ENCODE results near the gene GTF3C5. TPM values are rescaled to one million over a fixed set of nuclear protein-coding genes. Genes with fewer than 3 reads are reported as not detected.

GTF3C5 gene
- polyA plus RNA-seq, 1 of the 3 experiments (the other 2 are of a cell fraction): 57.3 TPM

DNA sequence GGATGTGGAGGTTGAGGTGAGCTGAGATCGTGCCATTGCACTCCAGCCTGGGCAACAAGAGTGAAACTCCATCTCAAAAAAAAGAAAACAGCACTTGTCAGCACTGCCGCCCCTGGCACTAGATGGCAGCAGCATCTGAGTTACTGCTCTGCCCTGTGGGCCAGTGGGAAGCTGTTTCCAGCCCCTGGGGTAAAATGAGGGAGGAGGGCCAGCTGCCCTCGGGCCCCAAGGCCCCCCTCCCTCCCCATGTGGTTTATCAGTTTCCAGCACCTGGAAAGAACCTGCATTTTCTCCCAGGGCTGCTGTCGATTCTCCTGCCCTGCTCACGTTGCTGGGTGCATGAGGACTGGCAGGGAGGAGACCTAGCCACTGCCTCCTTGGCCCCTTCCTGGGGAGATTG, 17.8 kb downstream of the GTF3C5 start:
- no peak overlapping the region for H3K27ac ChIP-seq (ENCODE audit: low read depth in 2 of 2, low read length in 1 of 2)
- CTCF ChIA-PET: interaction anchor here (0.6 to 2.3 kb wide), 6 partner anchors 15 to 100 kb away, joined by 3 to 12 read pairs (median 3); no protein-coding TSS in a partner anchor
- peak; percentile 58 for DNase-seq
- H3K9ac ChIP-seq: no peak overlapping the region
- H4K20me1 ChIP-seq (ENCODE audit: insufficient read depth): no peaks in the 10 kb centered on the region
- H3F3A ChIP-seq (replicated peaks; ENCODE audit: insufficient read depth): no peaks in the 10 kb centered on the region
- H3K9me2 ChIP-seq: no peaks in the 10 kb centered on the region
- 63% methylated on average over 2 of the region's 5 CpGs for WGBS (ENCODE audit: low lambda C conversion rate)
- no peak overlapping the region for H3K4me3 ChIP-seq (ENCODE audit: low read depth in 2 of 2, low read length in 1 of 2)
- H2AFZ ChIP-seq (ENCODE audit: low read depth): no peak overlapping the region
- H3K4me2 ChIP-seq: no peak overlapping the region
- no peaks in the 10 kb centered on the region for H3K27me3 ChIP-seq (ENCODE audit: insufficient read depth)
- H3K9me3 ChIP-seq: no peaks in the 10 kb centered on the region
- H3K79me2 ChIP-seq (ENCODE audit: insufficient read depth): no peaks in the 10 kb centered on the region
- H3K4me1 ChIP-seq (ENCODE audit: control insufficient read depth in 1 of 2, insufficient read depth in 2 of 2, low read depth in 1 of 2, low read length in 1 of 2): no peaks in the 10 kb centered on the region
- H3K36me3 ChIP-seq (replicated peaks in 1 of 2; ENCODE audit: control insufficient read depth in 1 of 2, insufficient read depth in 2 of 2, low read length in 1 of 2): peaks cover 13 to 56% of the 10 kb centered on the region in 2 experiments
- POLR2A ChIA-PET: interaction anchor here (1.1 kb wide), 1 partner anchor 65 kb away, joined by 3 read pairs; no protein-coding TSS in a partner anchor
- TF ChIP-seq, protein P1, sequence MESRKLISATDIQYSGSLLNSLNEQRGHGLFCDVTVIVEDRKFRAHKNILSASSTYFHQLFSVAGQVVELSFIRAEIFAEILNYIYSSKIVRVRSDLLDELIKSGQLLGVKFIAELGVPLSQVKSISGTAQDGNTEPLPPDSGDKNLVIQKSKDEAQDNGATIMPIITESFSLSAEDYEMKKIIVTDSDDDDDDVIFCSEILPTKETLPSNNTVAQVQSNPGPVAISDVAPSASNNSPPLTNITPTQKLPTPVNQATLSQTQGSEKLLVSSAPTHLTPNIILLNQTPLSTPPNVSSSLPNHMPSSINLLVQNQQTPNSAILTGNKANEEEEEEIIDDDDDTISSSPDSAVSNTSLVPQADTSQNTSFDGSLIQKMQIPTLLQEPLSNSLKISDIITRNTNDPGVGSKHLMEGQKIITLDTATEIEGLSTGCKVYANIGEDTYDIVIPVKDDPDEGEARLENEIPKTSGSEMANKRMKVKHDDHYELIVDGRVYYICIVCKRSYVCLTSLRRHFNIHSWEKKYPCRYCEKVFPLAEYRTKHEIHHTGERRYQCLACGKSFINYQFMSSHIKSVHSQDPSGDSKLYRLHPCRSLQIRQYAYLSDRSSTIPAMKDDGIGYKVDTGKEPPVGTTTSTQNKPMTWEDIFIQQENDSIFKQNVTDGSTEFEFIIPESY (IDR thresholded peaks at IDR 0.05; ENCODE audit: borderline replicate concordance, low read depth): no peak
- TF ChIP-seq, protein P2, sequence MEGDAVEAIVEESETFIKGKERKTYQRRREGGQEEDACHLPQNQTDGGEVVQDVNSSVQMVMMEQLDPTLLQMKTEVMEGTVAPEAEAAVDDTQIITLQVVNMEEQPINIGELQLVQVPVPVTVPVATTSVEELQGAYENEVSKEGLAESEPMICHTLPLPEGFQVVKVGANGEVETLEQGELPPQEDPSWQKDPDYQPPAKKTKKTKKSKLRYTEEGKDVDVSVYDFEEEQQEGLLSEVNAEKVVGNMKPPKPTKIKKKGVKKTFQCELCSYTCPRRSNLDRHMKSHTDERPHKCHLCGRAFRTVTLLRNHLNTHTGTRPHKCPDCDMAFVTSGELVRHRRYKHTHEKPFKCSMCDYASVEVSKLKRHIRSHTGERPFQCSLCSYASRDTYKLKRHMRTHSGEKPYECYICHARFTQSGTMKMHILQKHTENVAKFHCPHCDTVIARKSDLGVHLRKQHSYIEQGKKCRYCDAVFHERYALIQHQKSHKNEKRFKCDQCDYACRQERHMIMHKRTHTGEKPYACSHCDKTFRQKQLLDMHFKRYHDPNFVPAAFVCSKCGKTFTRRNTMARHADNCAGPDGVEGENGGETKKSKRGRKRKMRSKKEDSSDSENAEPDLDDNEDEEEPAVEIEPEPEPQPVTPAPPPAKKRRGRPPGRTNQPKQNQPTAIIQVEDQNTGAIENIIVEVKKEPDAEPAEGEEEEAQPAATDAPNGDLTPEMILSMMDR (IDR thresholded peaks at IDR 0.05): peak; percentile 35; the same call in 1 of the 2 replicates
- TF ChIP-seq MXI1 (IDR thresholded peaks at IDR 0.05; ENCODE audit: low read depth, low read length) (no peak), SIN3A (IDR thresholded peaks at IDR 0.05; ENCODE audit: borderline replicate concordance, low read depth, low read length) (no peak), GABPA (IDR thresholded peaks at IDR 0.05; ENCODE audit: low read depth) (no peak), SMC3 (IDR thresholded peaks at IDR 0.05; ENCODE audit: low read depth, low read length) (peak; percentile 24; the same call in 1 of the 2 replicates), RAD21 (IDR thresholded peaks at IDR 0.05; ENCODE audit: low read length) (peak; percentile 43)
- TF ChIP-seq, protein P3, sequence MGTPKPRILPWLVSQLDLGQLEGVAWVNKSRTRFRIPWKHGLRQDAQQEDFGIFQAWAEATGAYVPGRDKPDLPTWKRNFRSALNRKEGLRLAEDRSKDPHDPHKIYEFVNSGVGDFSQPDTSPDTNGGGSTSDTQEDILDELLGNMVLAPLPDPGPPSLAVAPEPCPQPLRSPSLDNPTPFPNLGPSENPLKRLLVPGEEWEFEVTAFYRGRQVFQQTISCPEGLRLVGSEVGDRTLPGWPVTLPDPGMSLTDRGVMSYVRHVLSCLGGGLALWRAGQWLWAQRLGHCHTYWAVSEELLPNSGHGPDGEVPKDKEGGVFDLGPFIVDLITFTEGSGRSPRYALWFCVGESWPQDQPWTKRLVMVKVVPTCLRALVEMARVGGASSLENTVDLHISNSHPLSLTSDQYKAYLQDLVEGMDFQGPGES (IDR thresholded peaks at IDR 0.05; ENCODE audit: low read depth, low read length): no peak

DNA sequence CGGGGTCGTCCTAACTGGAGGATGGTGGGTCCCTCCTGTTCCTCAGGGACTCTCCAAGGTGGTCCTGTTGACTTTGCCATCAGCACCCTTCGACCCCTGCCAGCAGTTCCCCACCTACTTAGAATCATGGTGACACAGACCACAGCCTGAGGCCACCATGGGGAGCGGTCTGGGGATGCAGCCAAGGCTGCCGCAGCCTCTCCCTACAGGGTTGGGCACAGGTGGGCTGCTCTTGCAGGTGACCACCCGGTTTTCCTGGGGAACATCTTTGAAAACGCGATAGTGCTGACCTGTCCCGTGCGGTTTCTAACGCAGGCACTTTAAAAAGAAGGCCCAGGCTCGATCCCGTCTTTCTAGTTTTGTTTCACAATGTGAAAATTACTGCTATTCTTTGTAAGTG, 18.2 kb downstream of the GTF3C5 start:
- H3K9ac ChIP-seq: no peak overlapping the region
- POLR2A ChIA-PET: interaction anchor here (1.1 kb wide), 1 partner anchor 65 kb away, joined by 3 read pairs; no protein-coding TSS in a partner anchor
- peaks cover 0 to under 1% of the 10 kb centered on the region in 2 experiments; a peak in 1 of 4 replicates for H3K4me1 ChIP-seq (ENCODE audit: control insufficient read depth in 1 of 2, insufficient read depth in 2 of 2, low read depth in 1 of 2, low read length in 1 of 2)
- H2AFZ ChIP-seq (ENCODE audit: low read depth): no peak overlapping the region
- no peak for DNase-seq
- H3K27me3 ChIP-seq (ENCODE audit: insufficient read depth): no peaks in the 10 kb centered on the region
- no peaks in the 10 kb centered on the region for H3K9me3 ChIP-seq
- no peak overlapping the region for H3K4me2 ChIP-seq
- no peak overlapping the region for H3K4me3 ChIP-seq (ENCODE audit: low read depth in 2 of 2, low read length in 1 of 2)
- no peaks in the 10 kb centered on the region for H3K79me2 ChIP-seq (ENCODE audit: insufficient read depth)
- no peaks in the 10 kb centered on the region for H4K20me1 ChIP-seq (ENCODE audit: insufficient read depth)
- peaks cover 13 to 56% of the 10 kb centered on the region in 2 experiments for H3K36me3 ChIP-seq (replicated peaks in 1 of 2; ENCODE audit: control insufficient read depth in 1 of 2, insufficient read depth in 2 of 2, low read length in 1 of 2)
- no peaks in the 10 kb centered on the region for H3F3A ChIP-seq (replicated peaks; ENCODE audit: insufficient read depth)
- CTCF ChIA-PET: interaction anchor here (0.6 to 2.3 kb wide), 7 partner anchors 10 to 100 kb away, joined by 3 to 12 read pairs (median 3); no protein-coding TSS in a partner anchor
- WGBS (ENCODE audit: low lambda C conversion rate): 96% methylated on average over 13 of the region's 13 CpGs
- H3K9me2 ChIP-seq: no peaks in the 10 kb centered on the region
- H3K27ac ChIP-seq (ENCODE audit: low read depth in 2 of 2, low read length in 1 of 2): no peak overlapping the region
- TF ChIP-seq FOXM1 (IDR thresholded peaks at IDR 0.05; ENCODE audit: low read depth) (no peak), TEAD4 (IDR thresholded peaks at IDR 0.05; ENCODE audit: borderline replicate concordance, insufficient read depth) (no peak), MXI1 (IDR thresholded peaks at IDR 0.05; ENCODE audit: low read depth, low read length) (no peak), RXRA (IDR thresholded peaks at IDR 0.05; ENCODE audit: borderline replicate concordance, low read depth) (no peak), ELF1 (IDR thresholded peaks at IDR 0.05) (no peak), SIN3A (IDR thresholded peaks at IDR 0.05; ENCODE audit: borderline replicate concordance, low read depth, low read length) (no peak), JUND (IDR thresholded peaks at IDR 0.05) (no peak), POLR2AphosphoS5 (IDR thresholded peaks at IDR 0.05; ENCODE audit: low read depth, low read length) (no peak), RFX5 (IDR thresholded peaks at IDR 0.05; ENCODE audit: low read length) (no peak), RCOR1 (IDR thresholded peaks at IDR 0.05; ENCODE audit: low read length) (no peak)
- TF ChIP-seq, protein P4, sequence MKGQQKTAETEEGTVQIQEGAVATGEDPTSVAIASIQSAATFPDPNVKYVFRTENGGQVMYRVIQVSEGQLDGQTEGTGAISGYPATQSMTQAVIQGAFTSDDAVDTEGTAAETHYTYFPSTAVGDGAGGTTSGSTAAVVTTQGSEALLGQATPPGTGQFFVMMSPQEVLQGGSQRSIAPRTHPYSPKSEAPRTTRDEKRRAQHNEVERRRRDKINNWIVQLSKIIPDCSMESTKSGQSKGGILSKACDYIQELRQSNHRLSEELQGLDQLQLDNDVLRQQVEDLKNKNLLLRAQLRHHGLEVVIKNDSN (IDR thresholded peaks at IDR 0.05; ENCODE audit: borderline replicate concordance, low read depth): no peak
- TF ChIP-seq, protein P5, sequence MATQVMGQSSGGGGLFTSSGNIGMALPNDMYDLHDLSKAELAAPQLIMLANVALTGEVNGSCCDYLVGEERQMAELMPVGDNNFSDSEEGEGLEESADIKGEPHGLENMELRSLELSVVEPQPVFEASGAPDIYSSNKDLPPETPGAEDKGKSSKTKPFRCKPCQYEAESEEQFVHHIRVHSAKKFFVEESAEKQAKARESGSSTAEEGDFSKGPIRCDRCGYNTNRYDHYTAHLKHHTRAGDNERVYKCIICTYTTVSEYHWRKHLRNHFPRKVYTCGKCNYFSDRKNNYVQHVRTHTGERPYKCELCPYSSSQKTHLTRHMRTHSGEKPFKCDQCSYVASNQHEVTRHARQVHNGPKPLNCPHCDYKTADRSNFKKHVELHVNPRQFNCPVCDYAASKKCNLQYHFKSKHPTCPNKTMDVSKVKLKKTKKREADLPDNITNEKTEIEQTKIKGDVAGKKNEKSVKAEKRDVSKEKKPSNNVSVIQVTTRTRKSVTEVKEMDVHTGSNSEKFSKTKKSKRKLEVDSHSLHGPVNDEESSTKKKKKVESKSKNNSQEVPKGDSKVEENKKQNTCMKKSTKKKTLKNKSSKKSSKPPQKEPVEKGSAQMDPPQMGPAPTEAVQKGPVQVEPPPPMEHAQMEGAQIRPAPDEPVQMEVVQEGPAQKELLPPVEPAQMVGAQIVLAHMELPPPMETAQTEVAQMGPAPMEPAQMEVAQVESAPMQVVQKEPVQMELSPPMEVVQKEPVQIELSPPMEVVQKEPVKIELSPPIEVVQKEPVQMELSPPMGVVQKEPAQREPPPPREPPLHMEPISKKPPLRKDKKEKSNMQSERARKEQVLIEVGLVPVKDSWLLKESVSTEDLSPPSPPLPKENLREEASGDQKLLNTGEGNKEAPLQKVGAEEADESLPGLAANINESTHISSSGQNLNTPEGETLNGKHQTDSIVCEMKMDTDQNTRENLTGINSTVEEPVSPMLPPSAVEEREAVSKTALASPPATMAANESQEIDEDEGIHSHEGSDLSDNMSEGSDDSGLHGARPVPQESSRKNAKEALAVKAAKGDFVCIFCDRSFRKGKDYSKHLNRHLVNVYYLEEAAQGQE (IDR thresholded peaks at IDR 0.05; ENCODE audit: low read depth, low read length): no peak

Data from SK-N-SH (cell line).